NB4 (cell line): Measurements from ENCODE around the gene JAML.

Experiments
- CTCF ChIP-seq: IDR thresholded peaks from one replicate; pipeline ENCODE4 v1.5.1; 2012; ENCODE audit warnings: low read depth, low read length
- MAX ChIP-seq: IDR thresholded peaks from 2 replicates; pipeline ENCODE4 v1.6.1; 2011; ENCODE audit warnings: low read depth, low read length

GRCh38 chr11:118212131-118212725 lies 12.6 kb downstream of the JAML start:
- TF ChIP-seq CTCF, result no peak
- TF ChIP-seq MAX, result no peak
